ENCODE measurements around the gene FDX2.

FDX2 gene

DNA sequence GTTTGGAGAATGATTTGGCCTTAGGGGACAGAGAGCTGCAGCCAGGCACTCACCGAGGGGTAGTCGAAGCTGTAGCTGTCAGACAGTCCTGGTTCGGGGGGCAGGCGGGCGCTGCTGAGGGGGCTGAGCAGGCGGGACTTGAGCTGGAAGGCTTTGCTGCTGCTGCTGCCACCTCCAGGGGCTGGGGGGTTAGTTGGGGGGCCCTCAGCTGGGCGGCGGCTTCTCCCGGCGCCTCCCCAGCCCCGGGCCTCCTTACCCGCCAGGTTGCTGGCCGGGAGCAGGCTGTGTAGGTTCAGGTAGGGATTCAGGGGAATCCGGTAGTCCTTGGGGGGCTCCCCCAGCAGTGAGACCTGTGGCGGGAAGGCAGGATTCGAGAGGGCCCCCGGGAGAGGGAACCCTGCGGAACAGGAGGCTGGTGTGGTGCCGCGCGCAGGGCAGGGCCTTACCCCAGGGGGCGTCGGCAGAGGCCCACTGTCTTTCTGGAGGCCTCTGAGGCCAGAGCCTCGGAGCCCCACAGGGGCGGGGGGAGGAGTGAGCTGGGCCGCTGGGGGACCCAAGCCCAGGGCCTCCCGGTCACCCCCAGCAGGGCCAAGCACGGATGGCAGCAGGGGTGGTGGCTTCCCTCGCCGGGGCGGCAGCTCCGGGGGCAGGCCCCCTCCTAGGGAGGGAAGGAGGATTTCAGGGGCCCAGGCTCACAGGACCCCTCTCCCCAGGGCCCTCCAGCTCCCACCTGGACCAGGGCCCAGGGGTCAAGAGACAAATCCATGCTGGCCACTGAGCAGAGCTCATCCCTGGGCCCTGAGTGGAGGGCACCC lies 5.0 kb upstream of the FDX2 start:
- DNase-seq (ENCODE audit: extremely low spot score), result no peak
- ChIA-PET CTCF (interaction anchor here (1.5 to 1.8 kb wide), 2 partner anchors 9 to 68 kb away, joined by 4 to 6 read pairs; no protein-coding TSS in a partner anchor), POLR2A (interaction anchor here (0.5 to 0.6 kb wide), 3 partner anchors 10 to 1147 kb away, joined by 3 to 6 read pairs (median 4); no protein-coding TSS in a partner anchor)
- TF ChIP-seq, protein P1, sequence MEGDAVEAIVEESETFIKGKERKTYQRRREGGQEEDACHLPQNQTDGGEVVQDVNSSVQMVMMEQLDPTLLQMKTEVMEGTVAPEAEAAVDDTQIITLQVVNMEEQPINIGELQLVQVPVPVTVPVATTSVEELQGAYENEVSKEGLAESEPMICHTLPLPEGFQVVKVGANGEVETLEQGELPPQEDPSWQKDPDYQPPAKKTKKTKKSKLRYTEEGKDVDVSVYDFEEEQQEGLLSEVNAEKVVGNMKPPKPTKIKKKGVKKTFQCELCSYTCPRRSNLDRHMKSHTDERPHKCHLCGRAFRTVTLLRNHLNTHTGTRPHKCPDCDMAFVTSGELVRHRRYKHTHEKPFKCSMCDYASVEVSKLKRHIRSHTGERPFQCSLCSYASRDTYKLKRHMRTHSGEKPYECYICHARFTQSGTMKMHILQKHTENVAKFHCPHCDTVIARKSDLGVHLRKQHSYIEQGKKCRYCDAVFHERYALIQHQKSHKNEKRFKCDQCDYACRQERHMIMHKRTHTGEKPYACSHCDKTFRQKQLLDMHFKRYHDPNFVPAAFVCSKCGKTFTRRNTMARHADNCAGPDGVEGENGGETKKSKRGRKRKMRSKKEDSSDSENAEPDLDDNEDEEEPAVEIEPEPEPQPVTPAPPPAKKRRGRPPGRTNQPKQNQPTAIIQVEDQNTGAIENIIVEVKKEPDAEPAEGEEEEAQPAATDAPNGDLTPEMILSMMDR (IDR thresholded peaks at IDR 0.05; ENCODE audit: control extremely low read depth, extremely low read depth, low read depth, missing control alignments), result no peak

DNA sequence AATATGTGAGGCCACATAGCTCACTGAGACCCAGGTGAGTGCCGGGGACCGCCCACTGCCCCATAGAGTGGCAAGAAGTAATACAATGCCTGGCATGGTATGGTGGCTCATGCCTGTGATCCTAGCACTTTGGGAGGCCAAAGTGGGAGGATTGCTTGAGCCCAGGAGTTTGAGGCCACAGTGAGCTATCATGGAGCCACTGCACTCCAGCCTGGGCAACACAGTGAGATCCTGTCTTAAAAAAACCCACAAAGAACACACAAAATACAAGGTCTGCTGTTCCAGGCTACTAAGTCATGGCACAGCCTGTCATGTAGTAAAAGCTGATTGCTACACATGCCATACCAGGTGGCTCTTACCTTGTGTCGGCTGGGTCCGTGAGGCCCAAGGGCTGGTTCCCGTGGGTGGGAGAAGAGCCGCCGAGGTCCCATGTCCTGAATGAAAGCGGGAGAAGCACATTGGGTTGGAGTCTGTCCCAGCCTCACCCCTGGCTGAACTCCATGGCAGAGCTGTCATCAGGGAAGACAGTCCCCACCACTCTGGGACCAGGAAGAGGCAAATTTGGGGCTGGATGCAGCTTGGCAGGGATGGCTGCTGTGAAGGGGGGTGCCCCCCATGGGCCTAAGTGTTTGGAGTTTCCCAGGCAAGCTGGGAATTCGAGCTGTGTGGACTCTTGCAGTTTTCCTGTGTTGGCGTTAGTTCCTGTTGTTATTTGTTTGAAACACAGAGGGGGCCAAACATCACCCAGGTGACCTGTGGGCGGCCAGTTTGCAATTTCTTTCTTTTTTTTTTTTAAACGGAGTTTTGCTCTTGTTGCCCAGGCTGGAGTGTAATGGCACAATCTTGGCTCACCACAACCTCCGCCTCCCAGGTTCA lies 3.2 kb upstream of the FDX2 start:
- POLR2A ChIA-PET, result no interaction called here
- TF ChIP-seq, protein P1 (IDR thresholded peaks at IDR 0.05; ENCODE audit: control extremely low read depth, extremely low read depth, low read depth, missing control alignments), result no peak
- DNase-seq (ENCODE audit: extremely low spot score), result no peak
- CTCF ChIA-PET, result interaction anchor here (1.3 kb wide), 1 partner anchor 13 kb away, joined by 3 read pairs; no protein-coding TSS in a partner anchor

DNA sequence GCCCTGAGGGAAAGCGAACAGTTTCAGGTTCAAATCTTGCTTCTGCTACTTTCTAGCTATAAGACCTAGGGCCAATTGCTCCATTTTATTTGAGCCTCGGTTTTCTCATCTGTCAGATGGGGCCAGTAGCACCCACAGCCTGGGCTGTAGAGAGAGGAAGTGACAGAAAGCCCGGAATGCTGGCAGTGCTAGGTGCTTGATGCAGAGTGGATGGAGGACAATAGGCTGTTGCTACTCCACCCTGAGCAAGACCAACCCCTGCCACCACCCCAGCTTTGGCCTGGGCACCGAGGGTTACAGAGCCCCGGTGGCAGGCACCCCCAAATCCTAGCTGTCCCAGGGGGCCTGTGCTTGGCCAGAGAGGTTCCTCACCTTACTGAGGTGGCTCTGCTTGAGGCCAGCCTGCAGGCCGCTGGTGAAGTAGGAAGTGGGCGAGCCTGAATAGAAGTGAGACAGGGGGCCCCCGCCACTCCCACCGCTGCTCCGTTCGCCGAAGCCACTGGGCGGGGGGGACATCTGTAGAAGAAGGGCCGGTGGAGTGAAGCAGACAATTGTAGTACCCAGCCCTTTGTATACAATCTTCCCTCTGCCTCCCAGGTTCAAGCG lies 2.1 kb upstream of the FDX2 start:
- TF ChIP-seq, protein P1 (IDR thresholded peaks at IDR 0.05; ENCODE audit: control extremely low read depth, extremely low read depth, low read depth, missing control alignments), result no peak
- ChIA-PET POLR2A (interaction anchor here (0.6 to 1.8 kb wide), 2 partner anchors 33 to 46 kb away, joined by 4 to 9 read pairs; partner anchors contain the start of gene ICAM1), CTCF (interaction anchor here (1.6 kb wide), 1 partner anchor 56 kb away, joined by 3 read pairs; no protein-coding TSS in a partner anchor)
- DNase-seq (ENCODE audit: extremely low spot score), result no peak

DNA sequence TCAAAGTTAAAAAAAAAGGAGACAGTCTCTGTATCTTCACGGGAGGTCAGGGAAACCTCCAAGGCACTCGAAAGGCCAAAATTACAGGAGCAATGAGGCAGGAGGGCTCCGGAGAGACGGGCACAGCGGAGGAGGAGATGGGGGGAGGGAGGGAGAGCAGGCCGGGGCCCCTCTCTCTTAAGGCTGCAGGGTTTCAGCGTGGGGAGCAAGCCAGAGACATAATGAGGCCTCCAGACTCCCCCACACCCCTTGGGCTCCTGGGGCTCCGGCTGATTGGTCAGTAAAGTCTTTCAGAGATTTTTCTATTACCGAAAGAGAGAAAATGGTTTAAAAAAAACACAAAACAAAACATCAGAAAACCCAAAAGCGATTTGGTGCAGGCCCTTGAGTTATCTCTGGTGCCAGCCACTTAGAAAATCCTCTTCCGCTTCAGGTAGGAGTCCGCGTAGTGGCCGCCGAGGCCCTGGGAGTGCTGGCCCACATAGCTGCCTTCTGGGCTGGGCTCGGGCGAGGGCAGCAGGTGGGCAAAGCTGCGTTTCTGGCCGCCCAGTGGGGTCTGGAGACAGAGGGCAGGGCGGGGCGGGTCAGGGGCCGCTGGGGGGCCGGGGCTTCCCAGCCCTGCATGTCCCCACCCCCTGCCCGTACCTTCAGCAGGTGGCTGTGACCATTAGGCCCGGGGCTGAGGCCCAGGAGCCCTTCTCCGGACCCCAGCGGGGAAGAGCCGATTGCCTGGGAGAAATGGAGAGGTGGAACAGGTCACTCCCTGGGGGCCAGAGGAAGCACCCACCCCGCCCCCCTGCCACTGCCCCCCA lies 1.4 kb upstream of the FDX2 start:
- TF ChIP-seq, protein P1 (IDR thresholded peaks at IDR 0.05; ENCODE audit: control extremely low read depth, extremely low read depth, low read depth, missing control alignments), result no peak
- ChIA-PET CTCF (interaction anchor here (1.6 to 1.9 kb wide), 2 partner anchors 55 to 74 kb away, joined by 3 to 4 read pairs; no protein-coding TSS in a partner anchor), POLR2A (interaction anchor here (0.6 to 1.8 kb wide), 3 partner anchors 16 to 46 kb away, joined by 4 to 9 read pairs (median 6); partner anchors contain the start of gene ICAM1)
- no peak for DNase-seq (ENCODE audit: extremely low spot score)

DNA sequence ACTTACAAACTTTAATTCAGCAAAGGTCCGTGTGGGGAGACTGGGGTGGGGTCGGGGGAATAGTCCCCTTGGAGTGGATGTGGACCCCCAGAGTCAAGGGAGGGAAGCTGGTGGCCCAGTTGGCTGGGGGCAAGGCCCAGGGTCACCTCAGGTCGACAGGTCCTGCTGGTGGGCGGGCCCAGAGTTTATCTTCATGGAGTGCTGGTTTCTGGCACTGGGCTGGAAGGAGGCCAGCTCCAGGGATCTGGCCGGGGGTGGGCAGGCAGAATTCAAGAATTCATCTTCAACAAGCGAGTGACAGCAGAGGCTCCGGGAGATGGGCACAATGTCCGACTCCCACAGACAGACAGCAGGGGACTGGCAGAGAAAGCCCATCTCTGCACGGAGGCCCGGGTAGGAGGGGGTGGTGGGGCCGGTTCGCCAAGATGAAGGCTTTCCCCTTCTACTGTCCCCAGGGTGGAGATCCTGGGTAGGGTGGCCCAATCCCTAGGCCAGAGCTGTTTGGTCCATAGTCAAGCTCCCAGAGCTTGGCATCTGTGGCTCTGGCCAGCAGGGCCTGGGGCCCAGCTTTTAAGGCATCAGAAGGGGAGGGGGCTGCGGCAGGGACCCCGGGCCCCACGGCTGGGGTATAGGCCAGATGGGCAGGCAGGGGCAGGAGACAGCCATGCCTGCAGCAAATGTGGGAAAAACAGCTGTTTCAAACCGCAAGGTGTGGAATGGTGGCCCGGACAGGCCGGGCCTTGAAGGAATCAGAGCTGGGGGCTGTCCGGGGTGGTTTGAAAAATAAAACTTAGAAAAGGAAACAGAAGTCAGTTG lies 622 bp upstream of the FDX2 start:
- TF ChIP-seq, protein P1 (IDR thresholded peaks at IDR 0.05; ENCODE audit: control extremely low read depth, extremely low read depth, low read depth, missing control alignments), result no peak
- CTCF ChIA-PET, result interaction anchor here (1.6 to 1.9 kb wide), 2 partner anchors 55 to 75 kb away, joined by 3 to 4 read pairs; no protein-coding TSS in a partner anchor
- no peak for DNase-seq (ENCODE audit: extremely low spot score)
- POLR2A ChIA-PET, result interaction anchor here (1.0 to 1.8 kb wide), 2 partner anchors 17 to 45 kb away, joined by 6 to 9 read pairs; partner anchors contain the start of gene ICAM1

Data from GM10248 (cell line).